H9 (cell line): ENCODE measurements around the gene PPP2R2B. TPM values are rescaled to one million over a fixed set of nuclear protein-coding genes. Genes with fewer than 3 reads are reported as not detected.

Experiments
- DNase-seq: peaks from one replicate; pipeline ENCODE4 v3.0.0-alpha.2; 2017
- H2AFZ ChIP-seq: one replicate; pipeline ENCODE4 v1.6.1; 2013; ENCODE audit warnings: mild to moderate bottlenecking, low read length, control low read depth, moderate library complexity
- H2AK5ac ChIP-seq: 2 replicates; pipeline ENCODE4 v1.6.1; 2013; ENCODE audit warnings: low read length, control low read depth, mixed read lengths; ENCODE audit not compliant: insufficient read length
- H2BK120ac ChIP-seq: one replicate; pipeline ENCODE4 v1.6.1; 2013; ENCODE audit warnings: low read depth, mild to moderate bottlenecking, low read length, control low read depth, inconsistent platforms; ENCODE audit not compliant: poor library complexity, severe bottlenecking
- H2BK12ac ChIP-seq: 2 replicates; pipeline ENCODE4 v1.6.1; 2013; ENCODE audit warnings: low read length, control low read depth, mixed read lengths, low read depth; ENCODE audit not compliant: insufficient read length
- H2BK15ac ChIP-seq: 2 replicates; pipeline ENCODE4 v1.6.1; 2013; ENCODE audit warnings: low read depth, low read length, control low read depth
- H2BK20ac ChIP-seq: one replicate; pipeline ENCODE4 v1.6.1; 2013; ENCODE audit warnings: low read depth, mild to moderate bottlenecking, low read length, control low read depth, inconsistent platforms; ENCODE audit not compliant: poor library complexity, severe bottlenecking
- H2BK5ac ChIP-seq: 2 replicates; pipeline ENCODE4 v1.6.1; 2013; ENCODE audit warnings: low read length, control low read depth, mixed read lengths; ENCODE audit not compliant: insufficient read length
- H3K14ac ChIP-seq: 2 replicates; pipeline ENCODE4 v1.6.1; 2013; ENCODE audit warnings: low read length, control low read depth; ENCODE audit not compliant: insufficient read depth
- H3K18ac ChIP-seq: 2 replicates; pipeline ENCODE4 v1.6.1; 2013; ENCODE audit warnings: low read depth, mild to moderate bottlenecking, mixed read lengths, low read length, control low read depth; ENCODE audit not compliant: insufficient read length
- H3K23ac ChIP-seq: 2 replicates; pipeline ENCODE4 v1.6.1; 2013; ENCODE audit warnings: low read length, control low read depth, mixed read lengths, low read depth; ENCODE audit not compliant: insufficient read length
- H3K23me2 ChIP-seq: 2 replicates; pipeline ENCODE4 v1.6.1; 2013; ENCODE audit warnings: low read depth, mild to moderate bottlenecking, mixed read lengths, low read length, control low read depth; ENCODE audit not compliant: insufficient read length, poor library complexity, severe bottlenecking
- H3K27ac ChIP-seq: 2 replicates; pipeline ENCODE4 v1.5.1; 2013; ENCODE audit warnings: low read length, control low read depth, mixed read lengths, low read depth; ENCODE audit not compliant: insufficient read length
- H3K27me3 ChIP-seq: 2 replicates; pipeline ENCODE4 v1.6.1; 2013; ENCODE audit warnings: low read length, control low read depth, inconsistent platforms; ENCODE audit not compliant: insufficient read depth
- H3K4ac ChIP-seq: 2 replicates; pipeline ENCODE4 v1.6.1; 2013; ENCODE audit warnings: low read depth, mild to moderate bottlenecking, control low read depth, inconsistent platforms, low read length, moderate library complexity
- H3K4me1 ChIP-seq: 2 replicates; pipeline ENCODE4 v1.6.1; 2013; ENCODE audit warnings: low read length, control low read depth, inconsistent platforms; ENCODE audit not compliant: insufficient read depth
- H3K4me2 ChIP-seq: 2 replicates; pipeline ENCODE4 v1.6.1; 2013; ENCODE audit warnings: low read length, control low read depth, mixed read lengths; ENCODE audit not compliant: insufficient read length, insufficient read depth
- H3K56ac ChIP-seq: 2 replicates; pipeline ENCODE4 v1.6.1; 2013; ENCODE audit warnings: low read depth, mild to moderate bottlenecking, mixed read lengths, low read length, control low read depth; ENCODE audit not compliant: insufficient read length
- H3K79me1 ChIP-seq: 2 replicates; pipeline ENCODE4 v1.6.1; 2013; ENCODE audit warnings: low read depth, mild to moderate bottlenecking, moderate library complexity, low read length, control low read depth, inconsistent platforms; ENCODE audit not compliant: insufficient read depth, poor library complexity, severe bottlenecking
- H3K79me2 ChIP-seq: 2 replicates; pipeline ENCODE4 v1.6.1; 2013; ENCODE audit warnings: low read length, control low read depth, inconsistent platforms; ENCODE audit not compliant: insufficient read depth
- H3K9ac ChIP-seq: 2 replicates; pipeline ENCODE4 v1.6.1; 2013; ENCODE audit warnings: low read length, control low read depth, mixed read lengths; ENCODE audit not compliant: insufficient read length; ENCODE audit errors: extremely low read depth
- H3K9me3 ChIP-seq: one replicate; pipeline ENCODE4 v1.6.1; 2013; ENCODE audit warnings: low read depth, low read length, inconsistent platforms; ENCODE audit not compliant: control insufficient read depth
- H3T11ph ChIP-seq: one replicate; pipeline ENCODE4 v1.6.1; 2013; ENCODE audit warnings: mild to moderate bottlenecking, low read length, control low read depth, inconsistent platforms
- H4K20me1 ChIP-seq: one replicate; pipeline ENCODE4 v1.6.1; 2013; ENCODE audit not compliant: control insufficient read depth, insufficient read length, insufficient read depth
- H4K5ac ChIP-seq: 2 replicates; pipeline ENCODE4 v1.6.1; 2013; ENCODE audit warnings: low read depth, mild to moderate bottlenecking, mixed read lengths, low read length, control low read depth; ENCODE audit not compliant: insufficient read length
- H4K8ac ChIP-seq: replicated peaks from 2 replicates; pipeline ENCODE4 v1.6.1; 2013; ENCODE audit warnings: low read length, control low read depth, mixed read lengths, low read depth; ENCODE audit not compliant: insufficient read length
- H4K91ac ChIP-seq: 2 replicates; pipeline ENCODE4 v1.6.1; 2013; ENCODE audit warnings: low read depth, mild to moderate bottlenecking, moderate library complexity, mixed read lengths, low read length, control low read depth; ENCODE audit not compliant: insufficient read length
- H3K27ac Mint-ChIP-seq, 3 experiments: 2 replicates in 2 of 3; 3 replicates in 1 of 3; pipeline ENCODE4 v1.8.0; 2020 to 2021; ENCODE audit warnings: mixed read lengths in 3 of 3, mild to moderate bottlenecking in 1 of 3, moderate library complexity in 1 of 3
- H3K27me3 Mint-ChIP-seq: 2 replicates; pipeline ENCODE4 v1.8.0; 2021; ENCODE audit warnings: low read depth, mild to moderate bottlenecking, moderate library complexity, mixed read lengths
- H3K36me3 Mint-ChIP-seq, 3 experiments: 2 replicates in 2 of 3; 3 replicates in 1 of 3; pipeline ENCODE4 v1.8.0; 2020 to 2021; ENCODE audit warnings: low read depth in 3 of 3, mixed read lengths in 3 of 3; ENCODE audit not compliant: insufficient read depth in 1 of 3
- H3K4me1 Mint-ChIP-seq, 2 experiments: 2 replicates each; pipeline ENCODE4 v1.8.0; 2020; ENCODE audit warnings: mixed read lengths in 2 of 2
- H3K4me3 Mint-ChIP-seq, 2 experiments: 2 replicates in 1 of 2; 3 replicates in 1 of 2; pipeline ENCODE4 v1.8.0; 2020 to 2021; ENCODE audit warnings: mild to moderate bottlenecking in 2 of 2, mixed read lengths in 2 of 2, moderate library complexity in 1 of 2
- H3K9me3 Mint-ChIP-seq, 2 experiments: 2 replicates in 1 of 2; 3 replicates in 1 of 2; pipeline ENCODE4 v1.8.0; 2020; ENCODE audit warnings: mild to moderate bottlenecking in 2 of 2, mixed read lengths in 2 of 2, moderate library complexity in 1 of 2
- CTCF ChIP-seq: fragments of 200-600 bp; sonication (generic); conservative IDR thresholded peaks from 3 replicates; pipeline ENCODE4 v1.8.0; 2021; ENCODE audit warnings: antibody characterized with exemption, mild to moderate bottlenecking
- WGBS: extraction: QIAGEN DNeasy Blood & Tissue Kit; methylation state at CpG from one replicate; pipeline ENCODE4 v1.1.7; 2013; ENCODE audit warnings: missing lambda C conversion rate, low lambda C conversion rate, mixed read lengths; ENCODE audit not compliant: insufficient read length; ENCODE audit errors: extremely low coverage; 5-methylcytosine and 5-hydroxymethylcytosine counted together
- total RNA-seq: library from RNA; stranded (reverse); gene quantifications from 2 replicates; pipeline ENCODE4 v1.2.1, GENCODE V29; 2021

The PPP2R2B gene
- total RNA-seq, 1 experiment from 2014 or later, result 14.3 TPM

- Histone ChIP-seq H4K8ac (no peak overlapping the region), H2BK15ac (no peak overlapping the region), H3K23me2 (no peaks in the 10 kb centered on the region), H2BK5ac (no peak overlapping the region), H3K27ac (no peak overlapping the region), H3K79me1 (no peaks in the 10 kb centered on the region), H3K14ac (no peak overlapping the region), H3K27me3 (no peaks in the 10 kb centered on the region), H4K5ac (no peak overlapping the region), H3T11ph (no peak overlapping the region), H3K9me3 (no peaks in the 10 kb centered on the region), H3K56ac (no peak overlapping the region), H3K4me1 (peaks cover 2% of the 10 kb centered on the region; the same call in 1 of the 2 replicates), H3K4ac (no peak overlapping the region), H3K9ac (no peak overlapping the region), H2BK12ac (no peak overlapping the region), H4K91ac (no peak overlapping the region), H3K4me2 (no peak overlapping the region), H2AK5ac (no peak overlapping the region), H3K18ac (no peak overlapping the region), H2BK20ac (no peak overlapping the region), H3K79me2 (no peaks in the 10 kb centered on the region), H2AFZ (no peak overlapping the region), H2BK120ac (no peak overlapping the region), H4K20me1 (no peaks in the 10 kb centered on the region), H3K23ac (no peak overlapping the region)
- H3K27me3 Mint-ChIP-seq, result no peaks in the 10 kb centered on the region
- TF ChIP-seq CTCF, result no peak
- H3K9me3 Mint-ChIP-seq, result no peaks in the 10 kb centered on the region
- H3K4me3 Mint-ChIP-seq, result no peak overlapping the region
- DNase-seq, result no peak
- peaks cover 0 to 13% (median 10%) of the 10 kb centered on the region in 3 experiments; a peak in 4 of 7 replicates for H3K36me3 Mint-ChIP-seq
- no CpG with 5 or more reads among the region's 1 CpG for WGBS
- H3K27ac Mint-ChIP-seq, result peak overlapping the region in 1 of 3 experiments; percentile 9; a peak in 3 of 7 replicates
- peaks cover 31% of the 10 kb centered on the region in 2 experiments for H3K4me1 Mint-ChIP-seq
These were observed 179.9 kb downstream of the PPP2R2B start for GRCh38 chr5:146698651-146699050.
